T-helper 22 cell (primary cell): ENCODE results near the gene PRKN.

ENCODE experiments used
- DNase-seq: peaks from one replicate; pipeline ENCODE4 v3.0.0-alpha.2; 2020; ENCODE audit warnings: low read depth

The PRKN gene

DNA sequence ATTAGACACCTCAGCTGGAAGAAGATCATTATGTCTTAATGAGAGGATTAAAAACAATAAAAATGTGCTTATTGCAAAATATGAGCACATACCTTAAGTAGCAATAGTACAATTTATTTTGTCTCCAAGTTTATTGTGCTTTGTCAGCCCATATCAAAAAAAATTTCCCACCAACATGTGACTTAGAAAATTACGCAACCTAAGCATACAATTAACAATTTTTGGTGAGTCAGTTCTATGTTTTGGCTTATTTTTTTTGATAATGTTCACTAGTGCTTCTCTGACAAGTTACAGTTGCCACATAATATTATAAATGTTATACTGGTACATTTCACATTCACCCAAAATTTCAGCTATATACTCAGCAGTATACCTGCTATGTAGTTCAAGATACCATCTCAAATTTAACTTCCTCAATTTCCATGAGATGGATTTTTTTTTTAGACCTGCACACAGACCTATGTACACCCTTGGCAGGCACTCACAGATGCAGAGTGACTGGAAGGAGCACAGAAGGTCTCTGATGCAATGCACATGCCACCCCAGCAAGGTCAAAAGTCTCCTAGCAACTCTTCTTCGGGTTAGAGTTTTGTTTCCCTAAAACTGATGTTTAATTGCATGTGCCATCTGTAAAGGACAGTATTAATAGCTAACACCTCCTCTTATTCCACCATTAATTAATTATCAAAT lies 112.4 kb downstream of the PRKN start:
- no peak for DNase-seq

DNA sequence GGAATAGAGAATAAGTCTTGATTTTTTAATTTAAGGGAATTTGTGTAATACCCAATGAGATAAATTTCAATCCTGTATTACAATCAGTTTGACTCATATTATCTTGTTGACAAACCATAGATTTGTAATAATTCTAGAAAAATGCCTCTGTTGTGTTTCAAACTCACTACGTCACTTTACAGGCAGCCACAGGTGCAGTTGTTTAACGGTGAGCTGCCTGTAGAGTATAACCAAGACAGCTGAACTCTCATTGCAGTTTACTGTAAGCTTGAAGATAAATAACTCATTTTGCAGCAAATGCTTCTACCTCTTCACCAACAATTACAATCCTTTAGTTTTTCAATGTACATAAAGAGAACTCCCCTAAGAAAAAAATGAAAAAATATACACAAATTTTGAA lies 114.3 kb downstream of the PRKN start:
- DNase-seq: no peak

DNA sequence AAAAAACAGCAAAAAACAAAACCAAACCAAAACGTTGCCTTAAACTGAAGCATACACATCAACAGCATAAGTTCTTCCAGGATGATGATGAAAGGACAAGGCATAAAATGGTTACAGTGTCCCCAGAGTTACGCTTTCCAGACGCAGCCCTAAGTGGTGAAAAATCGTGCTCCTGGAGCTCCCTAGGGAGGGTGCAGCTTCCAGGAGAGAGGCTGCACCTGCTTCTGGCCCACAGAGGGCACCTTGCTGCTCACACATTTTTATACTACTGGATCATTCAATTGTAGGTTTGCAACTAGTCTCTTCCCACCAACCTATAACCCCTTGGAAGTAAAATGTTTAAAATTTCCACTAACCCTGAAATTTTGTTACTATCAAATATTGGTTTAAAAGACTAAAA lies 115.0 kb downstream of the PRKN start:
- DNase-seq: no peak

DNA sequence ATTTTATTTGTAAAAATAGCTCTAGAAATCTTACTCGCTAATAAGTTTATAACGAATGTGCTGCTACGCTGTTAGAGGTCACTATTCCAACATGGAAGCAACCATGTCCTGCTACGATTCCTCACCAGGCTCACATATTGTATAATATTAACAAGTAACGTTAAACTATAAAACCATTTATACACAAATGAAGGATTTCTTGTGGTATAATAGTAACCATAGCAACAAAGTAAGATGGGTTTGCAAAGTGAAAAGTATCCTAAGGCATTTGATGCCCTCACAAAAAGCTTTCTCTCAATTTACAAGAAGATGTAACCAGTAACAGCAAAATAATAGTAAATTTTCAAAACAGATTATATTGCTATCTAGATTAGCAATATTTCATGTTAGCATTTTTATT lies 117.2 kb downstream of the PRKN start:
- DNase-seq: no peak

DNA sequence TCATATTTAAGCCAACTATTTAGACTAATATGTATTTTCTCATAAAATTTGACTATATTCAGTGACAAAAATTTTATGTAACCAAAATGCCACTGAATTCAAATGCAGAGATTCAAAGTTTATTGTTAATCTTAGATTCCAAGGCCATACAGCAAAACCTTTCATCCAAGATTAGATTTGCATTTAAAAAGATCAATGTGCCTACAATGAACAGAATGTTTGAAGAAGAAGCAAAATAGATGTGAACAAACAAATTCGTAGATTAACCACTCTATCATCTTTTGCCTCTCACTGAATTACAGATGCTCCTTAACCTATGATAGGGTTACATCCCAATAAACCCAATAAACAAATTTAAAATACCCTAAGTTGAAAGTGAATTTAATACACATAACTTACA lies 121.7 kb downstream of the PRKN start:
- no peak for DNase-seq

DNA sequence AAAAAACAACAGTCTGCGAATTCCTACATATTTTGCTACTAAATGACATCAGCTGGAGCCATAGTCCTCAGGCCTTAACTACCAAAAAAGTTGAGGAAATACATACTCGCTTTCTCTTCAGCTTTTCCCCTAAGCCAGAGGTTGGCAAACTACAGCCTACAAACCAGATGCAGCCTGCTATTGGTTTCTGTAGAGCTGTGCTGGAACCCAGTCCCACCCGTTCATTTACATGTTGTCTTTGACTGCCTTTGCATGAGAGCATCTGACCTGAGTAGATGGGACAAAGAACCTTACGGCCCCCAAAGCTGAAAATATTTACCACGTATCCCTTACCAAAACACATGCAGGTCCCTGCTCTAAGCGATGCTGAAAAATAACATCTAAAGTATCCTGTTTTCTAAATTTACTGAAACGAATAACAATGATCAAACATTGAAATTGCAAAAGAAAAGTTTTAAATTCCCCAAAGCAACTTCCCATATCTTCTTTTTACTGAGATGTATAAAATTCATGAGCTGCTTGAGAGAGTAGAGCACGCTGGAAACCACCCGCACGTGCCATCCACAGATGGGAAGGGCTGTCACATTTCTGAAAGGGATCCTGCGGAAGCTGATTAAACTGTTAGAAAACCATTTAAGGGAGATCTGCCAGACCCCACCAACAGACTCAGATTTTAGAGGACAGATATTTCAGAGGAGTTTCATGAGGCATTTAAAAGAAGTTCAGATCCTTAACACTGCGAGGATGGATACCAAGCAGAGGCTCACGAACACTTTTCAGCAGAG lies 124.1 kb downstream of the PRKN start:
- no peak for DNase-seq

DNA sequence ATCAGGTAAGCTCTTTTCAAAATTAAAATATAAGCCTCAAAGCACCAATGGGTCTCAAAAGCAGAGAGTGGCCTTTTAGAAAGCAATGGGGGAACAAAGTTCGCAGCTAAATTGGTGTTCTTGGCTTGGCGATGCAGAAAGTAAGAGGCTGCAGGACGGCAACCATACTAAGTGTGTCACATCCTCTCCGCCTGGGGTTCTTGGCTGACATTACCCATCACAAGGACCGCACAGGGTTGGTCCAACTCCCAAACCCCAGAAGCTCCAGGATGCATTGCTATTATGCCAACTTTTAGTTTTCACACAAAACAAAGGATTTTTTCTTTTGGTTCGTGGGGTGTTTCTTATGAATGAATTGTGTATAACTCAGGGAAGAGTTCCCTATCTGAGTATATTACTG lies 124.8 kb downstream of the PRKN start:
- DNase-seq: no peak

DNA sequence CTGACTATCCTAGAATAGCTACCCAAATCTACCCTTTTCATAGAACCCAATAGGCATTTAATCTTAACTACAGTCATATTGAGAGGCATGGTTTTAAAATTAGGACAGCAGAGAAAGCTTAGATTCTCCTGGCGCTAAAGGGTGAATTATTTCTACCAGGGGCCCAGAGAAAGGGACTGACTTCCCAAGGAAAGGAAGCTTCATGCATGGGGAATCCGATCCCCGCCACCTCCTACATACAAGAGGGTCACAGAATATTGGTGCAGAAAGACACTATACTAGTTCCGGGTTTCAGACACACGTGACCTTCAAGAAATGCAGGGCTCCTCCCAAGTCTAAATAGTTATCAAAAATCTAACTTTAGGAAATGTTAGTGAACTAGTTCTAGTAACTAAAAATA lies 130.9 kb downstream of the PRKN start:
- DNase-seq: no peak

DNA sequence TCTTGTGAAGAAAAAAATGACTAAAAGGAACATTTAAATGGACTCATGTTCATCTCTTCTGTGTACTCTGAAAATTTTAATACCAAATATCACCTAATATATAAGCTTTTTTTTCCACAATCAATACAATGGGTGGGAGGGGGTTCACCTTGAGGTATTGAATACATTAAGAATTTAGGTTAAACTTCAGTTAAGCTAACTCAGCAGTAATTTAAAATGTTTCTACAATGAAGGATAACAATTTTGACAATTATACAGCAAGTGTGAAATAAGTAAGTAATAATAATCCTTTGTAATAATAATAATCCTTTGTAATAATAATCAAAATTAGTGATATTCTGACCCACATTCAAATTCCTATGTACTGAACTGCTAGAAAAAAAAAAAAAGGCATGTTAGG lies 136.0 kb downstream of the PRKN start:
- no peak for DNase-seq

DNA sequence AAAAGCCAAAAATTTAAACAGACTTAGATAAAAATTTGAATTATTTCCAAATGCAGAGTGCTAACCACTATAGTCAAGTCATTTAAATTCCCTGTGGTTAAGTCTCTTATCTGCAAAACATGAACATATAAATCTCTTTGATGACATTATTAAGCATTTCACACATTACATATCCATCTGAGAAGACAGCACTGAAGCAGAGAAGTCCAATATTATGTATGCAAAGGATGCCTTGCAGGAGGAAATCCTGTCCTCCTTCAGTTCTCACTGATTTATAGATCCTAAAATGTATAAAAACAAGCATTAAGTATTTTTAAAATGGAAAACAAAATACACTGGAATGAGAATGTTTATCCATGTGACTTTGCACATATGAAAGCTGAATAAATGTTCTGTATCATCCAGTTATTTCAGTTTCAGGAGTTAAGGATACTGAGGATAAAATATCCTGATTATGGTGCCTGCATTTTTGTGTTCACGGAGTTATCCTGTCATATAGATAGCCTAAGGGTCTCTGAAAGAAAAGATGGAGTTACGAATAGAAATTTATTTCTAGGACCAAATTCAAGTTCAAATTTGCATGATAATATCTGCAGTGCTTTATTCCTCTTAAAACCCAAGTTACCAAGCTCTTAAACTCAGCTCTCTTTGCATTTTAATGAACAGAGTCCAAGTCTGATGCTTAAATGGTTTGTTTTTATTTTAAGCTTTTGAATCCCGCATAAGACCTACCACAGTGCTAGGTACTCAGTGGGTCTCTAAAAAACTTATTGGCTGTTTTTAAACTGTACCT lies 145.4 kb downstream of the PRKN start:
- no peak for DNase-seq

DNA sequence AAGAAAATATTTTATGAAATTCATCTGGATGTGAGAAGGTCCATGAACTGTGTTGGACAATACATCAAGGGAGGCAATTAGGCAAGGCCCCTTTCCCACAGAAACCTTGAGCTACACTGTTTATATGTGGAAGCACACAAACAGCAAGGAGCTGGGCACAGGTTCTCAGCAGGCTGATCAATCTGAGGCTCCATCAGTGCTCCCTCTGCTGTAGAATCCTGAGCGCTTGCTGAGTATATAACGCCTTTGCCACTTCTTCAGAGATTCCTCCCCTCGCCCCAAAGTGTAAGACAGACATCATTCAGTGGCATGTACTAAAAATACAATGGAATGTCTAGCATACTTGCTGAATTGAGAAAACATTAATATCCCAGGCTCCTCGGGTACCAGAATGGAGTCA lies 146.9 kb downstream of the PRKN start:
- no peak for DNase-seq

DNA sequence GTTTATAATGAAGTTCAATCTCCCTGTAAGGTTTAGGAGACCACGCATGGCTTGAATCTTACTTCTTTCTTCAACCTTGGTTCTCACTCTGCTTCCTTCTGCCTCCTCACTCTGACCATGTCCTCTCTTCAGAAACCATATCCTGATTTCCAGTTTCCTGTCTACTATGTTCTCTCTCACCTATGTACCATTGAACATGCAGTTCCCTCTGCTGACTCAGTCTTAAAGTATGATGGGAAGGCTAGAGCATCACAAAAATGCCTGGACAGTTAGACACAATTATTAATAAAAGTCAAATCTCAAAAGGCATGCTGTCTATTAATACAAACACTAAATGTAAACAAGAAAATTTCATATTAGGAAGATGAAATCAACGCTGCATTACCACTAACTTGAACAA lies 151.6 kb downstream of the PRKN start:
- DNase-seq: no peak

DNA sequence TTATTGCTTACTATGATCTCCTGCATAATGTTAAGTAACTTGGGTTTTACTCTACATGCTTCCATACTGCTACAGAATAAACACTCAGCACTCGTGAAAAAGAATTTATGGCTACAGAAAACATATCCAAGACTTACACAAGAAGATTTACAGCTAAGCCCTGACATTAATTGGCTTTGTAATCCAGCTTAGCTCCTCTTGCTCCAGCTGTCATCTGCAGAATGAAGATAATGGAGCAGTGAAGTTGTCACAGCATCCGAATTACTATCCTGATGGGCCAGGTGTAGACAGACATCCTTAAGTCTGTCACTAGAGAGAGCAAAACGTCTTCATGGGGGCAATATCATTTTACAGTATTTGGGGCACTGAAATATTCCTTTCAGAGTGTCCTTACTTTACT lies 155.3 kb downstream of the PRKN start:
- no peak for DNase-seq

DNA sequence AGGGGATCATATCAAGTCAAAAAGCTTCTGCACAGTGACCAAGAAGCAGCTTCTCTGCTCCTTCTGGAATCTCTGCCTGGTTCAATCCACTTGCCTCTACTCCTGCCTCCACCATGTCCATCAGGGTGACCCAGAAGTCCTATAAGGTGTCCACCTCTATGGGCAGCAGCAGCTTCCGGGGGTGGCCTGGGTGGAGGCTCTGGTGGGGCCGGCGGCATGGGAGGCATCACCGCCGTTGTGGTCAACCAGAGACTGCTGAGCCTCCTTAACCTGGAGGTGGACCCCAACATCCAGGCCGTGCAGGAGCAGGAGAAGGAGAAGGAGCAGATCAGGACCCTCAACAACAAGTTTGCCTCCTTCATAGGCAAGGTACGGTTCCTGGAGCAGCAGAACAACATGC lies 159.3 kb downstream of the PRKN start:
- no peak for DNase-seq

DNA sequence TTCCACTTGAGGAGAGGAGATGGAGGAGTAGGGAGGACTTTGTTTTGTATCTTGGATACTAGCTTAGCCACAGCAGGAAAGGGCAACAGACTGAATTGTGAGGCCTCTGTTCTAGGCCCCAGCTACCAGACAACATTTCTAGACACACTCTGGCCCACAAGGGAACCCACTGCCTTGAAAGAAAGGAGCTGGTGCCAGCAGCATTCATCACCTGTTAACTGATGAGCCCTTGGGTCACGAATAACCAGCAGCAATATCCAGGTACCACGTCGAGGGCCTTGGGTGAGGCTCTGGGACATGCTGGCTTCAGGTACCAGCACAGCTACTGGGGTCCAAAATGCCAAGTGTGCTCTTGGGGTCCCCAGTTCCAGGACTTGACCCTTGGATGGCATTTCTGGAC lies 165.5 kb downstream of the PRKN start:
- DNase-seq: no peak

DNA sequence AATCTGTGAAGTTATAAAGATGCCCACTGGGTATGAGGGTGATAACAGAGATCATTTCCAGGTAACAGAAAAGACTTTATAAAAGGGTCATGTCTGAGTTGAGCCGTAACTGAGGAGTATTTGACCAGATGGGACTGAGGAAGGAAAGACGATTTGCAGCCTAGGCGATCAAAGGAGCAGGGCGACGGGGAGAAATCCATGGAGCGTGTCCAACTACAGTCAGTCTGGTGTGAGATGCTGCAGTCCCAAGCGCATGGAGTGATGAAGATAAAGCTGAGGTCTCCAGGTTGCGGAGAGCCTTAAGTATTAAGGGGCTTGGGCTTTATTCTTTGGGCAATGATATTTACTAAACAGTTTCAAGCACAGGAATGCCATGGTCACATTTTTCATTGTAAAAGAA lies 166.7 kb downstream of the PRKN start:
- DNase-seq: no peak

DNA sequence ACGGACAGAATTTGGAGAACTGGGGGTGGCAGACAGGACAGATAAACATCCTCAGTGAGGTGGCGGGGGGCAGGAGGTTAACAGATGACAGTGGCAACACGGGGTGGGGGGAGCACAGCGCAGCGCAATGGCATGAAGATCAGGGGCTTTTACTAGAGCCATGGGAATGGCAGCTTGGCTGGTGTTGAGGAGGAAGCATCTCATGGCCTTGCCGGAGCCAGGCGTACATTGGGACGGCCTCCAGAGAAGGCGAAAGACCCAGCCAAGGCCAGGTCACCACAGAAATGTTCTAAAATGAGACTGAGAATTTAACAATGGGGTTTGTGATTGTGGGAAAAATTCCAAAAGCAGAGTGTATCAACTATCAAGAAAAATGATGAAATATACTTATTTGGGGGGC lies 173.0 kb downstream of the PRKN start:
- no peak for DNase-seq

DNA sequence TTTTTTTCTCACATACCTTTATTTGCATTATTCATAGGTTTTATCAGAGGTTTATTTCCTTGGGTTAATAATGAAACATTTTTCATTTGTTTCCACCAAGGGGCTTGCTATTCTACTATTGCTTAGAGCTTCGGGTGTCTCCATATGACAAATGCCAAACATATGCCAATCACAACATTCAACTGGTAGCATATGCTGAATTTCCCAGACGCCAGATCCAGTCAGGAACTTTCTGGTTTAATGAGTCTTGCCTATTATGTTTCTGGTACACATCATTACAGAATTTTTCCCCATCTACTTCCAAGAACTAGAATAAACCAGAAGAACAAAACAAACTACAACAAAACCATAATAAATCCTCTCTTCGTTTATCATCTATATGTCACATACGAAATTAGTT lies 180.7 kb downstream of the PRKN start:
- no peak for DNase-seq

DNA sequence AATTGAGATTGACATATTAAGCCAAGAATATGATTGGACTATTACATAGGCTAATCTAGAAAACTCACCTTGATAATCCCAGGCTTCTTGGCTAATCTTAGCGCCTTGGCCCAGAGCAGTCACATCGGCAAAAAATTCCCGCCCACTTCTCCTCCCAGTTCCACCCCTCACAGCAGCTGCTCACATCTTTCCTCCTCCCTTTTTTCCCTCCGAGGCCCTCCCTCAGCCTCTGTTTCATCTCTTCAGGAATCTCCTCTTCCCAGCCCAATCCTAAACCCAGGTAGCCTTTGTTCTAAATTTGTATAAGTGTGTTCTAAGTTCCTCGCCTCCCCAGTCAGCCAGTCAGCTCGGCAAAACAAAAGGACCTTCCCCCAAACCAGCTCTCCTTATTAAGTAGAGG lies 184.3 kb downstream of the PRKN start:
- no peak for DNase-seq

DNA sequence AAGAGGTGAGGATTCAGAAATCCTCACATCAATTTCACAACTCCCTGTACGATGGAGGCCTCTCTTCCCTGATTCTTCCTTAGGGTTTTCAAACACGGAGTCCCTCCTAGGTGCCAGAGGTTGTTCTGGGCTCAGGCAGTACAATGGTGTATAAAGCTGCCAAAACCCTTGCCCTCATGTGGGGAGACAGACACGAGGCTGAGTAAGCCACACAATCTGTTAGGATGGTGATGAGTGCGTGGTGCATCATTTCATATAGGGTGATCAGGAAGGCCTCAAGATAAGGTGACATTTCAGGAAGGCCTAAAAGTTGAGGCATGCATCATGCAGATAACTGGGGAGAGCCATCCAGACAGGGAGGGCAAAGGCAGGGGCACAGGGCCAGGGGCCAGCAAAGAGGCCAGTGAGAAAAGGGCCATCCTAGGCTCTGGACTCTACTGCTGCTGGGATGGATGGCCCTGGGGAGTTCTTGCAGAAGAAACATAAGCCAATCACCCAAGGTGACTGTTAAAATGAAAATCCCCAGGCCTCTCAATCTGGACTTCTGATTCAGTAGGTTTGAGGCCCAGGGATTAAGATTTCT lies 186.5 kb downstream of the PRKN start:
- no peak for DNase-seq

DNA sequence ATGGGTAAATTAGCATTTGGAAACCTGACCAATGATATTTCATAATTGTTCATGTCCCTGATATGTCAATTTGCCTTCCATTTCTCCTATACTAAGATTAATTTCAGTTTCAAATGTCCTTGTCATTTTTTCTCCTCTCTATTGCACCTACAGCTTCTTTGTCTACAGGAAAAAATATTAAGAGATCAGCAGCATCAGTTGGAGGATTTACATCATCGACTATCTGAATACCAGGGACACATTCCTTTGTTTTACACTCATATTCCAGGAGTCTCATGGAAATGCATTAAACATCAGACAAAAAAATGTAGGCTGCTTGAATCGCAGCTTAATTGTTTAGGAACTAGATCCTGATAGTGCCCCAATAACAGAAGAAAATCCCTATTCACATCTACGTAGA lies 188.2 kb downstream of the PRKN start:
- no peak for DNase-seq

DNA sequence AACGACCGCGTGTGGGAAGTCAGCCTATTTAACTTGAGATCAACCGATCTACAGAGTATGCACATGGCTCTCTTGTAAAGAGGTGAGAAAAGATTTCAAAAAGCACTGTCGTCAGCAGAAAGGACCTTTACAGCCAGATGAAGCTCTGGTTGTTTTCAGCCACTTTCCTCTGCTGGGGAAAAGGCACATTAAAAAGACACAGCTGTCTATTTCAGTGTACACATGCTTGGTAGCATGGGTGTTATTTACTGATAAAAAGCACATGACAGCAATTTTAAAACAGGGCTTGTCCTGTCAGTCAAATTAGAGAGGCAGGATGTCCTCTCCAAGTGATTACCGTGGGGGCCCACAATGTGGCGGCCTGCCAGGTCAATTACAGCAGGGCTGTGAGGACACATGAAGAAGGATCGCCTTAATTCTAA lies 188.9 kb downstream of the PRKN start:
- no peak for DNase-seq

DNA sequence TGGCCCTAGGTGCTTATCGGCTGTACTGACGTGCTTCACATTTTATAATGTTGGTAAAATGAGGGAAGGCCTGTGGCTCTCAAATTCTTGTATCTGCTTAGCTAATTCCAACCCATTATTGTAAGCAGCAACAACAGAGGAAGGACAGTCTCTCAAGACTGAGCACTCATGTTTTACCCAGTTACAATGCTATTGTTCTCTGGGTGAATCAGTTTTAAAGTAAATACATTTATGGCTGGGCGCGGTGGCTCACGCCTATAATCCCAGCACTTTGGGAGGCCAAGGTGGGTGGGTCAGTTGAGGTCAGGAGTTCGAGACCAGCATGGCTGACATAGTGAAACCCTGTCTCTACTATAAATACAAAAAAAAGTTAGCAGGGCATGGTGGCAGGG lies 194.6 kb downstream of the PRKN start:
- DNase-seq: no peak
